SK-N-SH (cell line): ENCODE measurements around the gene FUS. TPM values are rescaled to one million over a fixed set of nuclear protein-coding genes. Genes with fewer than 3 reads are reported as not detected.
A peak's percentile ranks its signal among the peaks of the same experiment; 100 is the strongest.

Experiments used
- CTCF ChIA-PET: fragments of 300-600, 350-600 bp; formaldehyde crosslinking; extraction: SDS; loops from one replicate; lab custom pipeline; 2021; lab: Yijun Ruan, JAX
- POLR2A ChIA-PET: fragments of 350-600 bp; sonication (Branson Sonifier 250); formaldehyde crosslinking; extraction: SDS; loops from one replicate; lab custom pipeline; 2020; ENCODE audit warnings: antibody characterized with exemption, inconsistent platforms; lab: Yijun Ruan, JAX
- DNase-seq: peaks from one replicate; pipeline ENCODE4 v3.0.0; 2012
- H2AFZ ChIP-seq: fragments of 200-600 bp; sonication (generic); 2 replicates; pipeline ENCODE4 v1.8.1; 2016; ENCODE audit warnings: antibody characterized with exemption, mild to moderate bottlenecking, low read depth
- H3F3A ChIP-seq: fragments of 200-600 bp; sonication (generic); replicated peaks from 2 replicates; pipeline ENCODE3; 2016; ENCODE audit warnings: antibody characterized with exemption, mild to moderate bottlenecking; ENCODE audit not compliant: insufficient read depth
- H3K27ac ChIP-seq, 2 experiments: fragments of 200-500 bp in 1 of 2; fragments of 200-600 bp in 1 of 2; sonication (Bioruptor generic) in 1 of 2; sonication (generic), shearing (Covaris generic) in 1 of 2; 2 replicates each; pipeline versions ENCODE4 v1.5.1 to v1.6.1; 2014 to 2016; ENCODE audit warnings: low read depth in 2 of 2, inconsistent platforms in 1 of 2, low read length in 1 of 2, mild to moderate bottlenecking in 1 of 2, mixed read lengths in 1 of 2
- H3K27me3 ChIP-seq: fragments of 200-600 bp; sonication (generic), shearing (Covaris generic); 2 replicates; pipeline ENCODE4 v1.6.1; 2016; ENCODE audit warnings: mixed run types; ENCODE audit not compliant: insufficient read depth
- H3K36me3 ChIP-seq, 2 experiments: fragments of 200-500 bp in 1 of 2; fragments of 200-600 bp in 1 of 2; sonication (Bioruptor generic) in 1 of 2; sonication (generic) in 1 of 2; replicated peaks in 1 of 2; 2 replicates each; pipeline versions ENCODE3 to v1.5.1; 2014 to 2016; ENCODE audit warnings: low read length in 1 of 2, mild to moderate bottlenecking in 1 of 2; ENCODE audit not compliant: insufficient read depth in 2 of 2, control insufficient read depth in 1 of 2
- H3K4me1 ChIP-seq, 2 experiments: fragments of 200-500 bp in 1 of 2; fragments of 200-600 bp in 1 of 2; sonication (Bioruptor generic) in 1 of 2; sonication (generic), shearing (Covaris generic) in 1 of 2; 2 replicates each; pipeline versions ENCODE4 v1.5.1 to v1.6.1; 2014 to 2016; ENCODE audit warnings: low read depth in 1 of 2, low read length in 1 of 2, mixed run types in 1 of 2; ENCODE audit not compliant: insufficient read depth in 2 of 2, control insufficient read depth in 1 of 2
- H3K4me2 ChIP-seq: fragments of 200-600 bp; sonication (generic), shearing (Covaris generic); 2 replicates; pipeline ENCODE4 v1.6.1; 2017; ENCODE audit warnings: mixed run types
- H3K4me3 ChIP-seq, 2 experiments: fragments of 200-500 bp in 1 of 2; fragments of 200-600 bp in 1 of 2; sonication (Bioruptor generic) in 1 of 2; sonication (generic), shearing (Covaris generic) in 1 of 2; 2 replicates each; pipeline versions ENCODE4 v1.5.1 to v1.8.1; 2014 to 2016; ENCODE audit warnings: low read depth in 2 of 2, inconsistent platforms in 1 of 2, low read length in 1 of 2, mild to moderate bottlenecking in 1 of 2, mixed read lengths in 1 of 2, moderate library complexity in 1 of 2
- H3K79me2 ChIP-seq: fragments of 200-600 bp; sonication (generic); 2 replicates; pipeline ENCODE4 v1.8.1; 2017; ENCODE audit warnings: mild to moderate bottlenecking; ENCODE audit not compliant: insufficient read depth
- H3K9ac ChIP-seq: fragments of 200-600 bp; sonication (generic); 2 replicates; pipeline ENCODE4 v1.6.1; 2017; ENCODE audit warnings: mixed run types
- H3K9me2 ChIP-seq: fragments of 200-600 bp; sonication (generic); 2 replicates; pipeline ENCODE4 v1.6.1; 2017; ENCODE audit warnings: mixed run types
- H3K9me3 ChIP-seq: fragments of 200-600 bp; sonication (generic); 2 replicates; pipeline ENCODE4 v1.6.1; 2017; ENCODE audit warnings: mixed run types, mild to moderate bottlenecking, moderate library complexity
- H4K20me1 ChIP-seq: fragments of 200-600 bp; sonication (generic); 2 replicates; pipeline ENCODE4 v1.6.1; 2017; ENCODE audit warnings: mild to moderate bottlenecking, mixed run types; ENCODE audit not compliant: insufficient read depth
- CTCF ChIP-seq: fragments of 200-600 bp; sonication (generic); IDR thresholded peaks from 2 replicates; pipeline ENCODE4 v1.6.1; 2017; ENCODE audit warnings: antibody characterized with exemption, mild to moderate bottlenecking, moderate library complexity
- ELF1 ChIP-seq: IDR thresholded peaks from 2 replicates; pipeline ENCODE4 v1.4.0; 2012
- FOSL2 ChIP-seq: IDR thresholded peaks from 2 replicates; pipeline ENCODE4 v1.4.0; 2012; ENCODE audit warnings: low read depth, mild to moderate bottlenecking, moderate library complexity, borderline replicate concordance
- MEF2A ChIP-seq: IDR thresholded peaks from 2 replicates; pipeline ENCODE4 v1.4.0; 2012; ENCODE audit warnings: low read depth, borderline replicate concordance
- MXI1 ChIP-seq: IDR thresholded peaks from 2 replicates; pipeline ENCODE4 v1.6.1; 2012; ENCODE audit warnings: mild to moderate bottlenecking, low read depth, low read length, improper control_type of control experiment
- NRF1 ChIP-seq: IDR thresholded peaks from 2 replicates; pipeline ENCODE4 v1.6.1; 2012; ENCODE audit warnings: low read depth, mild to moderate bottlenecking, low read length
- POLR2AphosphoS5 ChIP-seq: IDR thresholded peaks from 2 replicates; pipeline ENCODE4 v1.6.1; 2012; ENCODE audit warnings: low read depth, low read length
- RCOR1 ChIP-seq: fragments of 150-350 bp; IDR thresholded peaks from 2 replicates; pipeline ENCODE4 v1.6.1; 2017; ENCODE audit warnings: antibody characterized with exemption, low read length
- REST ChIP-seq: IDR thresholded peaks from 2 replicates; pipeline ENCODE4 v1.6.1; 2012; ENCODE audit warnings: mild to moderate bottlenecking, low read depth, low read length, moderate library complexity
- RFX5 ChIP-seq: IDR thresholded peaks from 2 replicates; pipeline ENCODE4 v1.6.1; 2012; ENCODE audit warnings: mild to moderate bottlenecking, improper control_type of control experiment, low read length
- RXRA ChIP-seq: IDR thresholded peaks from 2 replicates; pipeline ENCODE4 v1.4.0; 2012; ENCODE audit warnings: low read depth, mild to moderate bottlenecking, borderline replicate concordance
- SMC3 ChIP-seq: IDR thresholded peaks from 2 replicates; pipeline ENCODE4 v1.6.1; 2012; ENCODE audit warnings: low read depth, low read length, improper control_type of control experiment
- TAF1 ChIP-seq: IDR thresholded peaks from 2 replicates; pipeline ENCODE4 v1.6.1; 2012; ENCODE audit warnings: low read depth, mild to moderate bottlenecking, low read length, moderate library complexity, borderline replicate concordance
- TCF12 ChIP-seq: IDR thresholded peaks from 2 replicates; pipeline ENCODE4 v1.4.0; 2012
- USF2 ChIP-seq: fragments of 150-350 bp; IDR thresholded peaks from 2 replicates; pipeline ENCODE4 v1.6.1; 2017; ENCODE audit warnings: antibody characterized with exemption, low read length, low read depth, borderline replicate concordance
- YY1 ChIP-seq: IDR thresholded peaks from 2 replicates; pipeline ENCODE4 v1.4.0; 2012; ENCODE audit warnings: low read depth, mild to moderate bottlenecking
- WGBS: methylation state at CpG from one replicate; pipeline ENCODE4 v1.1.6; 2017; ENCODE audit warnings: low lambda C conversion rate; 5-methylcytosine and 5-hydroxymethylcytosine counted together
- polyA plus RNA-seq, 3 experiments: library from polyadenylated mRNA; depleted of rRNA; stranded (reverse); fragments of >200 nt; gene quantifications; 2 replicates each; pipeline ENCODE4 v1.2.3, GENCODE V29; 2012
- TF ChIP-seq, protein P1 (sequence below): IDR thresholded peaks from 2 replicates; pipeline ENCODE4 v1.4.0; 2012; ENCODE audit warnings: low read depth, borderline replicate concordance

FUS gene
- polyA plus RNA-seq, 1 of the 3 experiments (the other 2 are of a cell fraction), result 429 TPM

- POLR2A ChIA-PET, result interaction anchor here (1.6 kb wide), 1 partner anchor 30 kb away, joined by 4 read pairs; the partner anchor contains the start of gene FUS
- H3F3A ChIP-seq, result peaks cover 1% of the 10 kb centered on the region
- no peaks in the 10 kb centered on the region for H3K27me3 ChIP-seq
- no peak overlapping the region for H3K4me3 ChIP-seq
- H3K9me3 ChIP-seq, result no peaks in the 10 kb centered on the region
- no peak overlapping the region for H3K4me2 ChIP-seq
- no peak overlapping the region for H3K9ac ChIP-seq
- H3K79me2 ChIP-seq, result no peaks in the 10 kb centered on the region
- WGBS, result 83% methylated on average over 5 of the region's 5 CpGs
- CTCF ChIA-PET, result no interaction called here
- H3K36me3 ChIP-seq, result no peaks in the 10 kb centered on the region
- H3K9me2 ChIP-seq, result no peaks in the 10 kb centered on the region
- no peak for TF ChIP-seq CTCF
- TF ChIP-seq, protein P1, sequence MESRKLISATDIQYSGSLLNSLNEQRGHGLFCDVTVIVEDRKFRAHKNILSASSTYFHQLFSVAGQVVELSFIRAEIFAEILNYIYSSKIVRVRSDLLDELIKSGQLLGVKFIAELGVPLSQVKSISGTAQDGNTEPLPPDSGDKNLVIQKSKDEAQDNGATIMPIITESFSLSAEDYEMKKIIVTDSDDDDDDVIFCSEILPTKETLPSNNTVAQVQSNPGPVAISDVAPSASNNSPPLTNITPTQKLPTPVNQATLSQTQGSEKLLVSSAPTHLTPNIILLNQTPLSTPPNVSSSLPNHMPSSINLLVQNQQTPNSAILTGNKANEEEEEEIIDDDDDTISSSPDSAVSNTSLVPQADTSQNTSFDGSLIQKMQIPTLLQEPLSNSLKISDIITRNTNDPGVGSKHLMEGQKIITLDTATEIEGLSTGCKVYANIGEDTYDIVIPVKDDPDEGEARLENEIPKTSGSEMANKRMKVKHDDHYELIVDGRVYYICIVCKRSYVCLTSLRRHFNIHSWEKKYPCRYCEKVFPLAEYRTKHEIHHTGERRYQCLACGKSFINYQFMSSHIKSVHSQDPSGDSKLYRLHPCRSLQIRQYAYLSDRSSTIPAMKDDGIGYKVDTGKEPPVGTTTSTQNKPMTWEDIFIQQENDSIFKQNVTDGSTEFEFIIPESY, result no peak
- no peak for DNase-seq
- no peak overlapping the region for H3K27ac ChIP-seq
- H4K20me1 ChIP-seq, result no peaks in the 10 kb centered on the region
- H3K4me1 ChIP-seq, result no peaks in the 10 kb centered on the region
- H2AFZ ChIP-seq, result no peak overlapping the region
Measured at GRCh38 chr16:31149332-31149731, 30.6 kb upstream of the FUS start.

DNA sequence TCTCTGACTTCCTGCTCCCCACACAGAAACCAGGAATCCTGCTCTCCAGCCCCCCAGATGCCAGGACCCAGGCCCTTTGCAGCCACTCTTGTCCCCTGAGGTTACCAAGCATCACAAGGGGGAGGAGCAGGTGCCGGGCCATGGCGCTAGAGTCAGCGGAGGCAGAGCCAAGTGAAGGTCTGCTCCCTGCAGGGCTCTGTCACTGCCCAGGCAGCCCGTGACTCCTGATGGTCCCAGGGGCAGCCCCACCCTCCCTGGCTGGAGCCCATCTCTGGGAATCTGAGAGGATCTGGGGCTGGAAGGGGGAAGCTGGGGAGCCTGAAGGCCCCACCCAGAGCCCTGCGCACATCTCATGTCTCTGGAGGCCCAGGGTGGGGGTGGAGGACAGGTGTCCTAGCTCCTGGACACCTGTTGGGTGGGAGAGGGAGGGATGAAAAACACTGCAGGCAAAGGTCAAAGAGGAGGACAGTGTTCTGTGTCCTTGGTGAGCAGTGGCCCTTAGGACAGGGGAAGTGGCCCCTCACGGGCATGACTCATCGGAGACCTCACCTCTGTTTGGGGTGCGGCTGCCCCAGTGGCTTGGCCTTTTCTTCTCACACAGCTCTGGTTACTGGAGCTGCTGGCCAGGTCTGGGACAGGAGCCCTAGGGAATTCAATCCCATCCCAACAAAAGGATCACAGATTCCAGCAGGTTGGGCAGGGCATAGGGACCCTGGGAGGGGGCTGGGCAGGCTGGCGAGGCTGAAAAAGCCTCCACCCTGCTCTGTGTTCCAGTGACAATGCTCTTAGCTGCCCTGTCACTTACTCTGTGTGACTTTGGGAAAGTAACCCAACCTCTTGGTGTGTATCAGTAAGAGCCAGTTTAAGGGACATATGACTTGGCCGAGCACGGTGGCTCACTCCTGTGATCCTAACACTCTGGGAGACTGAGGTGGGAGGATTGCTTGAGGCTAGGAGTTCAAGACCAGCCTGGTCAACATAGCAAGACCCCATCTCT, 29.7 kb upstream of the FUS start, which contains the start of gene PRSS36:
Gene PRSS36 (minus strand): TSS at position 173 of the 997 bp plus-strand sequence. CDS start 31 bp downstream, at position 142.
- CTCF ChIA-PET, result interaction anchor here (1.0 to 4.7 kb wide), 2 partner anchors 8 to 9 kb away, joined by 3 to 22 read pairs; no protein-coding TSS in a partner anchor
- peak; percentile 20 for DNase-seq
- POLR2A ChIA-PET, result interaction anchor here (1.6 kb wide), 1 partner anchor 29 kb away, joined by 4 read pairs; the partner anchor contains the start of gene FUS
- H3K27ac ChIP-seq, result no peak within 1 kb of the TSS
- H3K9ac ChIP-seq, result no peak within 1 kb of the TSS
- no peaks in the 10 kb centered on the region for H3K9me2 ChIP-seq
- H3K4me2 ChIP-seq, result no peak within 1 kb of the TSS
- H3K79me2 ChIP-seq, result no peaks in the 10 kb centered on the region
- H3K9me3 ChIP-seq, result no peaks in the 10 kb centered on the region
- WGBS, result 88% methylated on average over 3 of the region's 11 CpGs
- no peak within 1 kb of the TSS for H3K4me3 ChIP-seq
- H3K27me3 ChIP-seq, result no peaks in the 10 kb centered on the region
- no peaks in the 10 kb centered on the region for H4K20me1 ChIP-seq
- H3F3A ChIP-seq, result no peaks in the 10 kb centered on the region
- no peaks in the 10 kb centered on the region for H3K4me1 ChIP-seq
- H3K36me3 ChIP-seq, result no peaks in the 10 kb centered on the region
- no peak within 1 kb of the TSS for H2AFZ ChIP-seq
- TF ChIP-seq POLR2AphosphoS5 (no peak), SMC3 (no peak), MXI1 (no peak), RCOR1 (no peak), YY1 (no peak), RFX5 (no peak), NRF1 (no peak), TAF1 (no peak), ELF1 (no peak), TCF12 (no peak), USF2 (no peak), FOSL2 (no peak), MEF2A (no peak), REST (no peak), RXRA (no peak)
